CD4-positive, alpha-beta T cell treated with Interleukin-1 beta for 1 hour (primary cell): ENCODE measurements around the gene IL31RA.
"Not testable (repeated sequence)": the region's sequence is repeated elsewhere in the genome, so short reads cannot be mapped to it uniquely, and the experiment has no call there.

Experiments used
- DNase-seq, 2 donors: peaks; one replicate each; pipeline ENCODE4 v3.0.0-alpha.2; 2020 to 2022

IL31RA gene

GRCh38 chr5:55927861-55928655 lies 76.9 kb downstream of the IL31RA start:
- no peak for DNase-seq

- no peak for DNase-seq
These were observed 78.1 kb downstream of the IL31RA start for GRCh38 chr5:55929020-55929799.

GRCh38 chr5:55932700-55933099 lies 81.5 kb downstream of the IL31RA start:
- no peak for DNase-seq

GRCh38 chr5:55933377-55934114 lies 82.4 kb downstream of the IL31RA start:
- no peak for DNase-seq

- DNase-seq: no peak
These were observed 83.0 kb downstream of the IL31RA start for GRCh38 chr5:55934115-55934613.

- no peak for DNase-seq
These were observed 83.6 kb downstream of the IL31RA start for GRCh38 chr5:55934720-55935119.

- no peak for DNase-seq
These were observed 84.2 kb downstream of the IL31RA start for GRCh38 chr5:55935371-55935770.

- DNase-seq: peak; percentile 77 to 78
These were observed 85.0 kb downstream of the IL31RA start for GRCh38 chr5:55936100-55936693.

- not testable (repeated sequence) for DNase-seq
These were observed 86.4 kb downstream of the IL31RA start for GRCh38 chr5:55937598-55937997.

GRCh38 chr5:55941154-55941553 lies 90.0 kb downstream of the IL31RA start:
- not testable (repeated sequence) for DNase-seq

GRCh38 chr5:55959208-55959607 lies 108.1 kb downstream of the IL31RA start:
- no peak for DNase-seq

GRCh38 chr5:55960779-55961178 lies 109.6 kb downstream of the IL31RA start:
- DNase-seq: no peak

- DNase-seq: no peak
These were observed 114.4 kb downstream of the IL31RA start for GRCh38 chr5:55965525-55965924.

GRCh38 chr5:55966284-55966683 lies 115.1 kb downstream of the IL31RA start:
- no peak for DNase-seq

GRCh38 chr5:55969956-55970355 lies 118.8 kb downstream of the IL31RA start:
- DNase-seq: no peak
